ENCODE data around the gene NAALADL2. TPM values are rescaled to one million over a fixed set of nuclear protein-coding genes. Genes with fewer than 3 reads are reported as not detected.

NAALADL2 gene
- total and polyA plus RNA-seq, 2 of the 4 experiments (the other 2 are of a cell fraction), result 3.8 to 19.2 TPM

GRCh38 chr3:175326041-175326440 is 466.9 kb downstream of the NAALADL2 start:
- Histone ChIP-seq H2BK120ac (ENCODE audit: low read depth, low read length) (no peak overlapping the region), H3K4me2 (ENCODE audit: low read depth, low read length) (no peak overlapping the region), H3K27me3 (ENCODE audit: control insufficient read depth, insufficient read depth, low read length) (no peaks in the 10 kb centered on the region), H2AFZ (replicated peaks; ENCODE audit: low read length, poor library complexity) (no peak overlapping the region), H4K91ac (ENCODE audit: insufficient read depth, low read depth, low read length) (no peak overlapping the region), H2BK5ac (ENCODE audit: low read depth, low read length, poor library complexity, severe bottlenecking) (no peak overlapping the region), H3K56ac (ENCODE audit: extremely low read depth, insufficient read depth, low read length) (no peak overlapping the region), H3K4me1 (ENCODE audit: control insufficient read depth, insufficient read depth, low read length) (no peaks in the 10 kb centered on the region), H3K14ac (replicated peaks; ENCODE audit: low read depth, low read length) (no peak overlapping the region), H3K18ac (ENCODE audit: low read depth, low read length) (no peak overlapping the region), H2BK20ac (ENCODE audit: low read depth, low read length) (no peak overlapping the region), H3K4ac (ENCODE audit: low read depth, low read length) (no peak overlapping the region), H3K79me1 (ENCODE audit: low read depth in 1 of 2, low read length in 2 of 2) (no peaks in the 10 kb centered on the region), H4K8ac (ENCODE audit: low read depth in 2 of 2, low read length in 2 of 2) (no peak overlapping the region), H2BK15ac (ENCODE audit: low read depth, low read length) (no peak overlapping the region), H3K9ac (ENCODE audit: low read depth, low read length) (no peak overlapping the region), H3K36me3 (ENCODE audit: control insufficient read depth, insufficient read depth, low read length) (no peaks in the 10 kb centered on the region), H3K27ac (ENCODE audit: insufficient read depth, low read length) (no peak overlapping the region), H2AK9ac (replicated peaks; ENCODE audit: low read depth, low read length, poor library complexity) (no peak overlapping the region), H3K9me1 (ENCODE audit: insufficient read depth, low read length) (no peaks in the 10 kb centered on the region), H4K5ac (ENCODE audit: low read depth, low read length) (no peak overlapping the region; the same call in 1 of the 2 replicates), H3K23ac (ENCODE audit: low read depth, low read length) (no peak overlapping the region), H3K4me3 (ENCODE audit: insufficient read depth, low read depth, low read length) (no peak overlapping the region), H3K9me3 (ENCODE audit: control insufficient read depth, insufficient read depth, low read length) (no peaks in the 10 kb centered on the region), H4K20me1 (ENCODE audit: insufficient read depth, low read length) (no peaks in the 10 kb centered on the region), H2AK5ac (ENCODE audit: low read depth, low read length) (no peak overlapping the region)
- intact Hi-C loops (cut with micrococcal nuclease), result no loop called here
- dilution Hi-C loops (cut with HindIII; ENCODE audit: low sequenced_read_pairs, unreplicated experiment), result no loop called here
- BruUV-seq (replicated peaks), result no TSS peak
- no peak for ATAC-seq (ENCODE audit: low read depth)
- DNase-seq, result no peak
- TF ChIP-seq, protein P1, sequence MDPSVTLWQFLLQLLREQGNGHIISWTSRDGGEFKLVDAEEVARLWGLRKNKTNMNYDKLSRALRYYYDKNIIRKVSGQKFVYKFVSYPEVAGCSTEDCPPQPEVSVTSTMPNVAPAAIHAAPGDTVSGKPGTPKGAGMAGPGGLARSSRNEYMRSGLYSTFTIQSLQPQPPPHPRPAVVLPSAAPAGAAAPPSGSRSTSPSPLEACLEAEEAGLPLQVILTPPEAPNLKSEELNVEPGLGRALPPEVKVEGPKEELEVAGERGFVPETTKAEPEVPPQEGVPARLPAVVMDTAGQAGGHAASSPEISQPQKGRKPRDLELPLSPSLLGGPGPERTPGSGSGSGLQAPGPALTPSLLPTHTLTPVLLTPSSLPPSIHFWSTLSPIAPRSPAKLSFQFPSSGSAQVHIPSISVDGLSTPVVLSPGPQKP (IDR thresholded peaks at IDR 0.05; ENCODE audit: borderline replicate concordance, low read depth, low read length), result no peak
- TF ChIP-seq SMC3 (IDR thresholded peaks at IDR 0.05; ENCODE audit: low read depth, low read length), result no peak
- no peak for TF ChIP-seq CEBPB (IDR thresholded peaks at IDR 0.05; ENCODE audit: low read depth, low read length)
- no peak for TF ChIP-seq MXI1 (IDR thresholded peaks at IDR 0.05; ENCODE audit: borderline replicate concordance, low read depth, low read length)
- TF ChIP-seq FOS (IDR thresholded peaks at IDR 0.05; ENCODE audit: low read depth, low read length), result no peak
- TF ChIP-seq RCOR1 (IDR thresholded peaks at IDR 0.05; ENCODE audit: insufficient replicate concordance, low read length), result no peak
- TF ChIP-seq RAD21 (IDR thresholded peaks at IDR 0.05; ENCODE audit: low read length), result no peak
- WGBS, 2 experiments (ENCODE audit: extremely low coverage in 2 of 2, insufficient read length in 1 of 2), result 91% methylated on average over 4 of the region's 4 CpGs; no CpG with 5 or more reads in 1 of the 2 experiments
- ChIA-PET POLR2A (ENCODE audit: unreplicated experiment) (no interaction called here), CTCF (no interaction called here)
- in situ Hi-C loops (cut with MboI; ENCODE audit: low sequenced_read_pairs), result no loop called here

All from IMR-90 (cell line).